ENCODE measurements around the gene FBXL15. TPM values are rescaled to one million over a fixed set of nuclear protein-coding genes. Genes with fewer than 3 reads are reported as not detected.
"Not testable (repeated sequence)": the region's sequence is repeated elsewhere in the genome, so short reads cannot be mapped to it uniquely, and the experiment has no call there.

The FBXL15 gene
- polyA plus RNA-seq, 5 donors: 4.3 to 13.6 (median 6.2) TPM

GRCh38 chr10:102454662-102455487, 34.2 kb downstream of the FBXL15 start:
- DNase-seq: not testable (repeated sequence)

GRCh38 chr10:102455893-102456471, 35.3 kb downstream of the FBXL15 start:
- no peak for DNase-seq

GRCh38 chr10:102457591-102458150, 37.0 kb downstream of the FBXL15 start:
- no peak for DNase-seq

- DNase-seq: no peak
These were observed 38.0 kb downstream of the FBXL15 start for GRCh38 chr10:102458656-102459055.

- no peak for DNase-seq
These were observed 40.2 kb downstream of the FBXL15 start for GRCh38 chr10:102460836-102461186.

GRCh38 chr10:102461187-102462054, 40.8 kb downstream of the FBXL15 start:
- peak; percentile 82 to 84 for DNase-seq

GRCh38 chr10:102462512-102463054, 41.9 kb downstream of the FBXL15 start:
- DNase-seq: no peak

- DNase-seq: no peak
These were observed 43.3 kb downstream of the FBXL15 start for GRCh38 chr10:102463983-102464382.

GRCh38 chr10:102465466-102465865, 44.8 kb downstream of the FBXL15 start:
- no peak for DNase-seq

GRCh38 chr10:102467318-102467717, 46.7 kb downstream of the FBXL15 start:
- no peak for DNase-seq

GRCh38 chr10:102467971-102468438, 47.4 kb downstream of the FBXL15 start:
- DNase-seq: no peak

GRCh38 chr10:102468683-102469082, 48.0 kb downstream of the FBXL15 start:
- DNase-seq: no peak

- DNase-seq: no peak
These were observed 50.2 kb downstream of the FBXL15 start for GRCh38 chr10:102470579-102471546.

Other genes with a start within 250 kb of the FBXL15 start
- under 1 TPM; 0.42 to 0.74 (median 0.47) TPM for gene ELOVL3, start 194.5 kb upstream of the FBXL15 start, polyA plus RNA-seq (ENCODE audit: insufficient read depth in 1 of 5, insufficient read length in 5 of 5, low replicate concordance in 1 of 5)
- gene PITX3, start 179.3 kb upstream of the FBXL15 start, polyA plus RNA-seq (ENCODE audit: insufficient read depth in 1 of 5, insufficient read length in 5 of 5, low replicate concordance in 1 of 5): 1 to 10 TPM in 1 of 5 donors, under 1 TPM in 3, not detected in 1; 0.21 to 2.3 (median 0.52) TPM
- gene GBF1, start 175.3 kb upstream of the FBXL15 start, polyA plus RNA-seq (ENCODE audit: insufficient read depth in 1 of 5, insufficient read length in 5 of 5, low replicate concordance in 1 of 5): 10 to 100 TPM; 38.8 to 48.0 (median 44.6) TPM
- gene NFKB2, start 25.1 kb upstream of the FBXL15 start, polyA plus RNA-seq (ENCODE audit: insufficient read depth in 1 of 5, insufficient read length in 5 of 5, low replicate concordance in 1 of 5): 10 to 100 TPM; 17.1 to 25.7 (median 24.6) TPM
- gene PSD, start 2.1 kb upstream of the FBXL15 start, polyA plus RNA-seq (ENCODE audit: insufficient read depth in 1 of 5, insufficient read length in 5 of 5, low replicate concordance in 1 of 5): 10 to 100 TPM in 3 of 5 donors, 1 to 10 TPM in 2; 7.4 to 17.1 (median 10.1) TPM
- gene CUEDC2, start 11.7 kb downstream of the FBXL15 start, polyA plus RNA-seq (ENCODE audit: insufficient read depth in 1 of 5, insufficient read length in 5 of 5, low replicate concordance in 1 of 5): 10 to 100 TPM; 58.7 to 90.0 (median 70.6) TPM
- gene C10orf95, start 30.7 kb downstream of the FBXL15 start, polyA plus RNA-seq (ENCODE audit: insufficient read depth in 1 of 5, insufficient read length in 5 of 5, low replicate concordance in 1 of 5): 1 to 10 TPM in 4 of 5 donors, under 1 TPM in 1; 0.78 to 2.8 (median 1.6) TPM
- gene ACTR1A, start 81.9 kb downstream of the FBXL15 start, polyA plus RNA-seq (ENCODE audit: insufficient read depth in 1 of 5, insufficient read length in 5 of 5, low replicate concordance in 1 of 5): 10 to 100 TPM; 79.6 to 93.3 (median 85.8) TPM
- gene SUFU, start 83.1 kb downstream of the FBXL15 start, polyA plus RNA-seq (ENCODE audit: insufficient read depth in 1 of 5, insufficient read length in 5 of 5, low replicate concordance in 1 of 5): 10 to 100 TPM; 22.0 to 29.7 (median 27.2) TPM
- gene TRIM8, start 223.6 kb downstream of the FBXL15 start, polyA plus RNA-seq (ENCODE audit: insufficient read depth in 1 of 5, insufficient read length in 5 of 5, low replicate concordance in 1 of 5): 100 to 1,000 TPM in 2 of 5 donors, 10 to 100 TPM in 3; 68.5 to 132 (median 95.1) TPM

All from right lung (tissue), 5 donors.